WTC11 (cell line): ENCODE data around the gene ADAD1. TPM values are rescaled to one million over a fixed set of nuclear protein-coding genes. Genes with fewer than 3 reads are reported as not detected.

Experiments used
- ATAC-seq: fragments of 200-7000 bp; cut with Tn5 transposase; 2 replicates; pipeline ENCODE4 v1.10.0; 2021; ENCODE audit warnings: mild to moderate bottlenecking, moderate library complexity
- CTCF ChIA-PET: fragments of 300-600 bp; sonication (Branson Sonifier 250); formaldehyde crosslinking; loops from one replicate; lab custom pipeline; 2021; ENCODE audit warnings: antibody characterized with exemption; lab: Charles Lee
- POLR2A ChIA-PET: fragments of 350-600 bp; sonication (Branson Sonifier 250); formaldehyde crosslinking; loops from one replicate; lab custom pipeline; 2021; ENCODE audit warnings: antibody characterized with exemption; lab: Charles Lee
- DNase-seq: peaks from one replicate; pipeline ENCODE4 v3.0.0; 2021; ENCODE audit warnings: low spot score
- H3K27ac Mint-ChIP-seq: 2 replicates; pipeline ENCODE4 v1.8.0; 2021; ENCODE audit warnings: mixed read lengths
- H3K27me3 Mint-ChIP-seq: 2 replicates; pipeline ENCODE4 v1.8.0; 2021; ENCODE audit warnings: low read depth, mild to moderate bottlenecking, moderate library complexity, mixed read lengths
- H3K36me3 Mint-ChIP-seq: 2 replicates; pipeline ENCODE4 v1.8.0; 2021; ENCODE audit warnings: mixed read lengths
- H3K4me1 Mint-ChIP-seq: 2 replicates; pipeline ENCODE4 v1.8.0; 2022; ENCODE audit warnings: mixed read lengths
- H3K4me3 Mint-ChIP-seq: 2 replicates; pipeline ENCODE4 v1.8.0; 2021; ENCODE audit warnings: mild to moderate bottlenecking, moderate library complexity, mixed read lengths
- H3K9me3 Mint-ChIP-seq: 2 replicates; pipeline ENCODE4 v1.8.0; 2021; ENCODE audit warnings: mixed read lengths
- ATF1 ChIP-seq: sonication (generic); formaldehyde crosslinking; IDR thresholded peaks from 2 replicates; pipeline ENCODE4 v1.8.1; 2023; ENCODE audit warnings: mild to moderate bottlenecking, moderate library complexity, missing genetic modification reagents
- CBFB ChIP-seq: sonication (generic); formaldehyde crosslinking; IDR thresholded peaks from 2 replicates; pipeline ENCODE4 v1.8.1; 2022; ENCODE audit warnings: mild to moderate bottlenecking, low read depth, missing genetic modification reagents
- CREB1 ChIP-seq: sonication (generic); formaldehyde crosslinking; IDR thresholded peaks from 2 replicates; pipeline ENCODE4 v1.8.0; 2023; ENCODE audit warnings: mild to moderate bottlenecking, missing genetic modification reagents
- ETV6 ChIP-seq: sonication (generic); formaldehyde crosslinking; IDR thresholded peaks from 2 replicates; pipeline ENCODE4 v1.8.1; 2022; ENCODE audit warnings: mild to moderate bottlenecking, missing genetic modification reagents
- FOXK1 ChIP-seq: sonication (generic); formaldehyde crosslinking; IDR thresholded peaks from 2 replicates; pipeline ENCODE4 v1.8.0; 2022; ENCODE audit warnings: mild to moderate bottlenecking, moderate library complexity, missing genetic modification reagents
- GRHL2 ChIP-seq: fragments of 250-450 bp; sonication (Bioruptor Pico); IDR thresholded peaks from 2 replicates; pipeline ENCODE4 v1.8.0; 2022; ENCODE audit warnings: mild to moderate bottlenecking, moderate library complexity; ENCODE audit not compliant: insufficient replicate concordance, severe bottlenecking
- IRF2 ChIP-seq: sonication (generic); formaldehyde crosslinking; IDR thresholded peaks from 2 replicates; pipeline ENCODE4 v1.8.0; 2022; ENCODE audit warnings: low read depth, missing genetic modification reagents, borderline replicate concordance
- NR1H2 ChIP-seq: sonication (generic); formaldehyde crosslinking; IDR thresholded peaks from 2 replicates; pipeline ENCODE4 v1.9.0; 2021; ENCODE audit warnings: mild to moderate bottlenecking, moderate library complexity, missing genetic modification reagents
- RORB ChIP-seq: fragments of 250-450 bp; sonication (Bioruptor Pico); IDR thresholded peaks from 2 replicates; pipeline ENCODE4 v1.9.0; 2021; ENCODE audit warnings: mild to moderate bottlenecking
- SMAD4 ChIP-seq: sonication (generic); formaldehyde crosslinking; IDR thresholded peaks from 2 replicates; pipeline ENCODE4 v1.8.0; 2022; ENCODE audit warnings: mild to moderate bottlenecking, missing genetic modification reagents
- SOX15 ChIP-seq: fragments of 250-450 bp; sonication (Bioruptor Pico); IDR thresholded peaks from 2 replicates; pipeline ENCODE4 v1.9.0; 2021; ENCODE audit warnings: mild to moderate bottlenecking
- SP1 ChIP-seq: sonication (generic); formaldehyde crosslinking; conservative IDR thresholded peaks from 2 replicates; pipeline ENCODE4 v1.8.1; 2022; ENCODE audit warnings: missing genetic modification reagents
- TEAD4 ChIP-seq: sonication (generic); formaldehyde crosslinking; IDR thresholded peaks from 2 replicates; pipeline ENCODE4 v1.8.0; 2022; ENCODE audit warnings: mild to moderate bottlenecking, missing genetic modification reagents
- ZNF121 ChIP-seq: sonication (generic); formaldehyde crosslinking; IDR thresholded peaks from 2 replicates; pipeline ENCODE4 v1.8.0; 2023; ENCODE audit warnings: missing genetic modification reagents
- ZNF423 ChIP-seq: fragments of 250-450 bp; sonication (Bioruptor Pico); IDR thresholded peaks from 2 replicates; pipeline ENCODE4 v2.1.2; 2022; ENCODE audit warnings: mild to moderate bottlenecking, moderate library complexity
- total RNA-seq: library from RNA; stranded (reverse); gene quantifications from 3 replicates; pipeline ENCODE4 v1.2.3, GENCODE V29; 2021
- TF ChIP-seq, protein P1 (sequence below): sonication (generic); formaldehyde crosslinking; IDR thresholded peaks from 2 replicates; pipeline ENCODE4 v1.8.0; 2022; ENCODE audit warnings: mild to moderate bottlenecking, missing genetic modification reagents
- TF ChIP-seq, protein P2 (sequence below): sonication (generic); formaldehyde crosslinking; IDR thresholded peaks from 2 replicates; pipeline ENCODE4 v1.8.1; 2022; ENCODE audit warnings: low read depth, mild to moderate bottlenecking, moderate library complexity, missing genetic modification reagents, borderline replicate concordance
- TF ChIP-seq, protein P3 (sequence below): sonication (generic); formaldehyde crosslinking; IDR thresholded peaks from 2 replicates; pipeline ENCODE4 v1.8.1; 2023; ENCODE audit warnings: mild to moderate bottlenecking, missing genetic modification reagents, moderate library complexity
- TF ChIP-seq, protein P4 (sequence below): sonication (generic); formaldehyde crosslinking; IDR thresholded peaks from 2 replicates; pipeline ENCODE4 v1.8.1; 2023; ENCODE audit warnings: mild to moderate bottlenecking, missing genetic modification reagents
- TF ChIP-seq, protein P5 (sequence below): sonication (generic); formaldehyde crosslinking; IDR thresholded peaks from 2 replicates; pipeline ENCODE4 v1.8.1; 2022; ENCODE audit warnings: low read depth, missing genetic modification reagents, borderline replicate concordance
- TF ChIP-seq, protein P6 (sequence below): sonication (generic); formaldehyde crosslinking; IDR thresholded peaks from 2 replicates; pipeline ENCODE4 v1.8.1; 2023; ENCODE audit warnings: mild to moderate bottlenecking, moderate library complexity, missing genetic modification reagents

The ADAD1 gene
- total RNA-seq, 1 experiment from 2014 or later, result not detected

DNA sequence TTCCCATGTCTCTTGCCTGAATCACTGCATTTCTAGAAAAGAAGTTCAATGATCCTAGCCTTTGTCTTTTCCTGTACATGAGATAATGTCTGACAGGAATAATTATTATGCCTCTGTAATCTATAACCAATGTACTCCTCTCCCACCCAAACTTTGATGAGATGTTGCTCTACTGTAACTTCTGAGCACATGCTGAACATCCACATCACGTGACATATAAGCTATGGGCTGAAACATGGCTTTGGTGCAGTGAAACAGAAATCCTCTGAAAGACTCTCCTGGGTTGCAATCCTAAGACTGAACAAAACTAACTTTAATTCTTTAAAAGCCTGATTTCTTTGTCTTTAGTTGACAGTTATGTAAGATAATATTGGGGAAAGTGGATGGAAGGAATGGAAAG is 1.5 kb upstream of the ADAD1 start:
- no peaks in the 10 kb centered on the region for H3K4me1 Mint-ChIP-seq
- TF ChIP-seq CREB1 (CRISPR knock-in tag) (no peak), FOXK1 (no peak), ZNF423 (CRISPR knock-in tag) (no peak), NR1H2 (CRISPR knock-in tag) (no peak)
- TF ChIP-seq, protein P1, sequence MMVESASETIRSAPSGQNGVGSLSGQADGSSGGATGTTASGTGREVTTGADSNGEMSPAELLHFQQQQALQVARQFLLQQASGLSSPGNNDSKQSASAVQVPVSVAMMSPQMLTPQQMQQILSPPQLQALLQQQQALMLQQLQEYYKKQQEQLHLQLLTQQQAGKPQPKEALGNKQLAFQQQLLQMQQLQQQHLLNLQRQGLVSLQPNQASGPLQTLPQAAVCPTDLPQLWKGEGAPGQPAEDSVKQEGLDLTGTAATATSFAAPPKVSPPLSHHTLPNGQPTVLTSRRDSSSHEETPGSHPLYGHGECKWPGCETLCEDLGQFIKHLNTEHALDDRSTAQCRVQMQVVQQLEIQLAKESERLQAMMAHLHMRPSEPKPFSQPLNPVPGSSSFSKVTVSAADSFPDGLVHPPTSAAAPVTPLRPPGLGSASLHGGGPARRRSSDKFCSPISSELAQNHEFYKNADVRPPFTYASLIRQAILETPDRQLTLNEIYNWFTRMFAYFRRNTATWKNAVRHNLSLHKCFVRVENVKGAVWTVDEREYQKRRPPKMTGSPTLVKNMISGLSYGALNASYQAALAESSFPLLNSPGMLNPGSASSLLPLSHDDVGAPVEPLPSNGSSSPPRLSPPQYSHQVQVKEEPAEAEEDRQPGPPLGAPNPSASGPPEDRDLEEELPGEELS (CRISPR knock-in tag), result no peak
- TF ChIP-seq, protein P2, sequence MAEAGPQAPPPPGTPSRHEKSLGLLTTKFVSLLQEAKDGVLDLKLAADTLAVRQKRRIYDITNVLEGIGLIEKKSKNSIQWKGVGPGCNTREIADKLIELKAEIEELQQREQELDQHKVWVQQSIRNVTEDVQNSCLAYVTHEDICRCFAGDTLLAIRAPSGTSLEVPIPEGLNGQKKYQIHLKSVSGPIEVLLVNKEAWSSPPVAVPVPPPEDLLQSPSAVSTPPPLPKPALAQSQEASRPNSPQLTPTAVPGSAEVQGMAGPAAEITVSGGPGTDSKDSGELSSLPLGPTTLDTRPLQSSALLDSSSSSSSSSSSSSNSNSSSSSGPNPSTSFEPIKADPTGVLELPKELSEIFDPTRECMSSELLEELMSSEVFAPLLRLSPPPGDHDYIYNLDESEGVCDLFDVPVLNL (CRISPR knock-in tag), result no peak
- TF ChIP-seq, protein P3, sequence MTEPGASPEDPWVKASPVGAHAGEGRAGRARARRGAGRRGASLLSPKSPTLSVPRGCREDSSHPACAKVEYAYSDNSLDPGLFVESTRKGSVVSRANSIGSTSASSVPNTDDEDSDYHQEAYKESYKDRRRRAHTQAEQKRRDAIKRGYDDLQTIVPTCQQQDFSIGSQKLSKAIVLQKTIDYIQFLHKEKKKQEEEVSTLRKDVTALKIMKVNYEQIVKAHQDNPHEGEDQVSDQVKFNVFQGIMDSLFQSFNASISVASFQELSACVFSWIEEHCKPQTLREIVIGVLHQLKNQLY, result no peak
- ChIA-PET POLR2A (no interaction called here), CTCF (no interaction called here)
- H3K4me3 Mint-ChIP-seq, result no peak overlapping the region
- ATAC-seq (no peak), DNase-seq (no peak)
- no peaks in the 10 kb centered on the region for H3K27me3 Mint-ChIP-seq
- no peak overlapping the region for H3K27ac Mint-ChIP-seq
- H3K9me3 Mint-ChIP-seq, result no peaks in the 10 kb centered on the region
- H3K36me3 Mint-ChIP-seq, result no peaks in the 10 kb centered on the region

DNA sequence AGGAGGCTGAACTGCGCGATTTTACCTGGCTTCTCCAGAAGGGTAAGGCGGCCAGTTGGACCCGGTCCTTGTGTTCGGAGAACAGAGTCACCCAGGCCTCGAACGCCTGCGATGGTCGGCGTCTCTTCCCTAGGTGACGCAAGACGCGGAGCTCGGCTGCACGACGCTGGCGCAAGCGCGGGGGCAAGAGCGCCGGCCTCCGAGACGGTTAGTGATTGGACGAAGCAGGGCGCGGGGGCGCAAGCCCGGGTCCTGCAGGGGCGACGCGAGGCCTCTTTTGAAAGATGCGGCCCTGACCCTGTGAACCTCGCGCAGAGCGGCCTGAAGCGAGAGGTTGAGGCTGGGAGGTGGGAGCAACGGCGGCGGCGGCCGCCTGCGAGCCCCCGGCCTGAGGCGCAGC is 428 bp downstream of the ADAD1 start:
- ATAC-seq (no peak), DNase-seq (no peak)
- Mint-ChIP-seq H3K27me3 (no peaks in the 10 kb centered on the region), H3K4me3 (no peak overlapping the region), H3K4me1 (no peaks in the 10 kb centered on the region), H3K9me3 (no peaks in the 10 kb centered on the region), H3K27ac (no peak overlapping the region), H3K36me3 (no peaks in the 10 kb centered on the region)
- POLR2A ChIA-PET, result no interaction called here
- TF ChIP-seq RORB (CRISPR knock-in tag) (no peak), ZNF121 (CRISPR knock-in tag) (no peak), SP1 (CRISPR knock-in tag) (no peak), IRF2 (CRISPR knock-in tag) (no peak), SMAD4 (CRISPR knock-in tag) (no peak), GRHL2 (no peak), TEAD4 (CRISPR knock-in tag) (no peak)
- TF ChIP-seq, protein P4, sequence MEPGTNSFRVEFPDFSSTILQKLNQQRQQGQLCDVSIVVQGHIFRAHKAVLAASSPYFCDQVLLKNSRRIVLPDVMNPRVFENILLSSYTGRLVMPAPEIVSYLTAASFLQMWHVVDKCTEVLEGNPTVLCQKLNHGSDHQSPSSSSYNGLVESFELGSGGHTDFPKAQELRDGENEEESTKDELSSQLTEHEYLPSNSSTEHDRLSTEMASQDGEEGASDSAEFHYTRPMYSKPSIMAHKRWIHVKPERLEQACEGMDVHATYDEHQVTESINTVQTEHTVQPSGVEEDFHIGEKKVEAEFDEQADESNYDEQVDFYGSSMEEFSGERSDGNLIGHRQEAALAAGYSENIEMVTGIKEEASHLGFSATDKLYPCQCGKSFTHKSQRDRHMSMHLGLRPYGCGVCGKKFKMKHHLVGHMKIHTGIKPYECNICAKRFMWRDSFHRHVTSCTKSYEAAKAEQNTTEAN, result no peak
- TF ChIP-seq, protein P5, sequence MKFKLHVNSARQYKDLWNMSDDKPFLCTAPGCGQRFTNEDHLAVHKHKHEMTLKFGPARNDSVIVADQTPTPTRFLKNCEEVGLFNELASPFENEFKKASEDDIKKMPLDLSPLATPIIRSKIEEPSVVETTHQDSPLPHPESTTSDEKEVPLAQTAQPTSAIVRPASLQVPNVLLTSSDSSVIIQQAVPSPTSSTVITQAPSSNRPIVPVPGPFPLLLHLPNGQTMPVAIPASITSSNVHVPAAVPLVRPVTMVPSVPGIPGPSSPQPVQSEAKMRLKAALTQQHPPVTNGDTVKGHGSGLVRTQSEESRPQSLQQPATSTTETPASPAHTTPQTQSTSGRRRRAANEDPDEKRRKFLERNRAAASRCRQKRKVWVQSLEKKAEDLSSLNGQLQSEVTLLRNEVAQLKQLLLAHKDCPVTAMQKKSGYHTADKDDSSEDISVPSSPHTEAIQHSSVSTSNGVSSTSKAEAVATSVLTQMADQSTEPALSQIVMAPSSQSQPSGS, result no peak
- CTCF ChIA-PET, result no interaction called here

DNA sequence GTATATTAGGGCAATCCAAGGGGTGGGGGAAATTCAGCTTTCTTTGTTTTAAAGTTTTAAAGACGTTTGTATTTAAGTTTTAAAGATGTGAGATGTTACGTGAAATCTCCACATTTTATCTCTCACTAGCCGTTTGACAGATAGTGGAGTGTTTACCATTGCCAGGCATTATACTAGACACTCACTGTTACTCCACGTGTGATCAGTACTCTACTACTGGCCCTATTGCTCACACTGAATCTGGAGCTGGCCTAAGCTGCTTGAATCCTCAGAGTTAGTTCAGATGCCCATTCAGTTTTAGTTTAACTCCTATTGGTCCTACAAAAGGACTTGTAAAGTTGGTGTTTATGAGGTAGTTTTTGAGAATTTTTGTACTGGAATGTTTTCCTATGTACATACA is 4.5 kb downstream of the ADAD1 start:
- Mint-ChIP-seq H3K9me3 (peaks cover 24% of the 10 kb centered on the region), H3K4me3 (no peak overlapping the region), H3K36me3 (no peaks in the 10 kb centered on the region), H3K4me1 (no peaks in the 10 kb centered on the region), H3K27me3 (no peaks in the 10 kb centered on the region; the same call in 1 of the 2 replicates), H3K27ac (no peak overlapping the region)
- DNase-seq (no peak), ATAC-seq (no peak)
- ChIA-PET CTCF (no interaction called here), POLR2A (no interaction called here)
- TF ChIP-seq ATF1 (CRISPR knock-in tag) (no peak), CBFB (CRISPR knock-in tag) (no peak), ETV6 (CRISPR knock-in tag) (no peak), SOX15 (CRISPR knock-in tag) (no peak)
- TF ChIP-seq, protein P6, sequence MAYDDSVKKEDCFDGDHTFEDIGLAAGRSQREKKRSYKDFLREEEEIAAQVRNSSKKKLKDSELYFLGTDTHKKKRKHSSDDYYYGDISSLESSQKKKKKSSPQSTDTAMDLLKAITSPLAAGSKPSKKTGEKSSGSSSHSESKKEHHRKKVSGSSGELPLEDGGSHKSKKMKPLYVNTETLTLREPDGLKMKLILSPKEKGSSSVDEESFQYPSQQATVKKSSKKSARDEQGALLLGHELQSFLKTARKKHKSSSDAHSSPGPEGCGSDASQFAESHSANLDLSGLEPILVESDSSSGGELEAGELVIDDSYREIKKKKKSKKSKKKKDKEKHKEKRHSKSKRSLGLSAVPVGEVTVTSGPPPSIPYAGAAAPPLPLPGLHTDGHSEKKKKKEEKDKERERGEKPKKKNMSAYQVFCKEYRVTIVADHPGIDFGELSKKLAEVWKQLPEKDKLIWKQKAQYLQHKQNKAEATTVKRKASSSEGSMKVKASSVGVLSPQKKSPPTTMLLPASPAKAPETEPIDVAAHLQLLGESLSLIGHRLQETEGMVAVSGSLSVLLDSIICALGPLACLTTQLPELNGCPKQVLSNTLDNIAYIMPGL (CRISPR knock-in tag), result no peak
